Astrocyte of the hippocampus (primary cell): ENCODE data around the gene ESM1.
A peak's percentile ranks its signal among the peaks of the same experiment; 100 is the strongest.
"Not testable (repeated sequence)": the region's sequence is repeated elsewhere in the genome, so short reads cannot be mapped to it uniquely, and the experiment has no call there.

ENCODE experiments used
- DNase-seq: peaks from one replicate; pipeline ENCODE4 v3.0.0; 2011; ENCODE audit warnings: low read depth, low spot score

The ESM1 gene, protein sequence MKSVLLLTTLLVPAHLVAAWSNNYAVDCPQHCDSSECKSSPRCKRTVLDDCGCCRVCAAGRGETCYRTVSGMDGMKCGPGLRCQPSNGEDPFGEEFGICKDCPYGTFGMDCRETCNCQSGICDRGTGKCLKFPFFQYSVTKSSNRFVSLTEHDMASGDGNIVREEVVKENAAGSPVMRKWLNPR

DNA sequence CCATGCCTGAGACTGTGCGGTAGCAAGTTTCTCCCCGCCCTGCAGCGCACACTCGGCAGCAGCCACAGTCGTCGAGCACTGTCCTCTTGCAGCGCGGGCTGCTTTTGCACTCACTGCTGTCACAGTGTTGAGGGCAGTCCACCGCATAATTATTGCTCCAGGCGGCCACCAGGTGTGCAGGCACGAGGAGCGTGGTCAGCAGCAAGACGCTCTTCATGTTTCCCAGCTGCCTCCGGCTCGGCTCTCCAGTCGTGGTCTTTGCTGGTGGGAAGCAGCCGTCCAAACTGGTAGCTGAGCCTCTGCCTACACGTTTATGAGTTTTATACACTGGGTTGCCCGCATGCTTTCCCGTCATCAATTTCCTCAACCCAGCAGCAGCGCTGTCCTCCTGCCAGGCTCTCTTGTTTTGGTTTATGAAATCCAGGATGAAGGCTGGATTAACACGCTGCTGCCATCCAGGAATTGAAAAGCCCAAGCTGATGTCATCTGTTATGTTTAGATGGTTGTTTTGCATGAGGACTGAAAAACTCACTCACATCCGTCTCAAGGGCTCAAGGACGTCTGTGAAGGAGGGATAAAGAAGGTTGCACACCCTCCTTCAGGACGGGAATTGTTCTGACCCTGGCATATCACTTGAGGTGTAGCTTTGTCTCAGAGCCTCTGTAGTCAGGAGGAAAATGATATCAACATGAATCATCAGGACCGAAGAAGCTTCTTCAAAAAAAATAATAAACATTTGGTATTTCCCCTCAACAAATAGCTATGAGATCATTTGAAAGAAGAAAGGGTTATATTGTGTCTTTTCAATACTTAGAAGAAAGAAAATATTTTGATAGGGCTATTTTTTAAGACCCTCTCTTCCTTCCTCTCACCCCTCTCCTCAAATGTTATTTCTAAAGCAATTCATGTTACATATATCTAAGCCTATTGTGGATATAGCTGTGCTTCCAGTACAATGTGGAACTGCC is at the start of gene ESM1:
Gene ESM1 (minus strand): TSS at position 293 of the 968 bp plus-strand sequence. CDS start 76 bp downstream, at position 217.
- DNase-seq: peak; percentile 46

DNA sequence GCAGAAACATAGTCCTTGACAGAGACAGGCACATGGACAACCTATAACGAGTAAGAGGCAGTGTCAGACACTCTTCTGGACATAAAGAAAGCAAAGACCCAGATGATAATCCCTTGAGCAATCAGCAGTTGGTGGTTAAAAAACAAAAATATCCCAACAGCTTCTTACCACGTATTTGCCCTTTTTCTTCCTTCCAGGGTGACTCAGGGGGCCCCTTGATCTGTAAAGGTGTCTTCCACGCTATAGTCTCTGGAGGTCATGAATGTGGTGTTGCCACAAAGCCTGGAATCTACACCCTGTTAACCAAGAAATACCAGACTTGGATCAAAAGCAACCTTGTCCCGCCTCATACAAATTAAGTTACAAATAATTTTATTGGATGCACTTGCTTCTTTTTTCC is 48.2 kb upstream of the ESM1 start:
- peak; percentile 3 for DNase-seq

DNA sequence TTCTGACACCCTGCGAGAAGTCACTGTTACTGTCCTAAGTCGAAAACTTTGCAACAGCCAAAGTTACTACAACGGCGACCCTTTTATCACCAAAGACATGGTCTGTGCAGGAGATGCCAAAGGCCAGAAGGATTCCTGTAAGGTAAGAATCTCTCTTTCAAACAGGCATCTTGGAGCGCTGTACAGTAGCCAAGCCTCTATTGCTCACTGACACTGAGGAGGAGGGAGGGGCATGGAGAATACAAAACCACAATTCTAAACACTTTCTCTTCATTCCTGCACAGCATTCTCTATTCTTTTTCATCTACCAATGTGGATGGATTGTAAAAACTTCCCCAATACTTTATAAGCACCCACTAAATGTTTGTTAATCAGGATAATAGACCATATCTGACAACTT is 46.1 kb upstream of the ESM1 start:
- no peak for DNase-seq

DNA sequence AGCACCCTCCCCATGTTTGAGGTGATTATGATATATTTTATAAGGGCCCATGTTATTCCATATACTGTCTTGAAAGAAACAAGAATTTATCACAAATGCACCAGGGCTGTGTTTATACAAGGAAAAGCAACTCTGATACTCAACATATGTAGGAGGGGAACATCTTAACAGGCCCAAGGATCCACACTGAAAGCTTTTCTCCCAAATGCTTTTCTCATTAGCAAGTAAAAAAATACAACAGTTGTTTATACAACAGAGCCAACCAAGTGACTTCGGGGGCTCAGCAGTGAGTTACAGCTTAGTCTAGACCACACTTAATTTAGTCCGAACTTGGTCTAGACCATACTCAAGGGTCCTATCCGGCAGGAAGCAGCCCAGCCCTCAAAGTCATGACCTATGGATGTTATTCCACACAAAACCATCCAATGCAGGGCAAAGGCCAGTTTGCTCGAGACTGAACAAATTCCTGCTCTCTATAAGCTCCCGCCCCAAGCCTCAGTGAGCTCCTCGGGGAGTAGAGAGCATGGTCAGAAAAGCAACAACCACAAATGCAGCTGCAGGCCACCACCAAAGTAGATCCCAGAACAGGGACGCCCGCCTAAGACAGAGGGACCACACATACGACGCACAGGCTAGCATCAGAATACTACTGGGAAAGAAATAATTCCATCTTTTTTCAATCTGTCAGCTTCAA is 45.4 kb upstream of the ESM1 start:
- no peak for DNase-seq

DNA sequence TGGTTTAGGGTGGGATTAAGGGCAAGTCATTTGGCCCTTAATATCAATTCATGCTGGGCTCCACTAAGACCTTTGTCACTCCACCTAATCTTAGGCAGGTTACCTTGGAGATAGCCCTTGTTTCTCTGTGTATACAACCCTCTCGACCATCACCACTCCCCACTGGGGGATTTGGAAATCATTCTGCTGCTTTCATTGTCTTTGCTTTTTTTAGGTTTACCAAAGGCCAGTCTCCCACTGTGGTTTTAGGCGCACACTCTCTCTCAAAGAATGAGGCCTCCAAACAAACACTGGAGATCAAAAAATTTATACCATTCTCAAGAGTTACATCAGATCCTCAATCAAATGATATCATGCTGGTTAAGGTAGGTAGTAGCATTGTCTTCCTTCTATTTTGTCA is 44.8 kb upstream of the ESM1 start:
- DNase-seq: no peak

DNA sequence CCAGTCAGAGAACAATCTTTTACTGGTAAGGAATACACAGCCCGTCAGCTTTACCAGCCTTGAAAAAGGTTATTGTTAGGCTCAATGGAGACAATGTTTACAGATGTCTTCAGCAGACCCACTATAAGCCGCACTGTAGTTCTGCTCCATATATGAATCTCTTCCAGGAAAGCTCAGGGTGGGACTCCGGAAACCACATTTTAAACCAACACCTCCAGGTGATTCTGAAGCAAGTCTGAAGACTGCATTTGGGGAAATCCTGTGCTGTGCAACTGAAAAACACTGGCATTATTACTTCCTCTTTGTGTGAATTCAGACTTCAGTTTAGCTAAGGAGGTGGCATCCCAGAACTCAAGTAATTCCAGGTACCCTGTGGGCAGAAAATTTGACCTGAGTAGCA is 42.2 kb upstream of the ESM1 start:
- DNase-seq: no peak

DNA sequence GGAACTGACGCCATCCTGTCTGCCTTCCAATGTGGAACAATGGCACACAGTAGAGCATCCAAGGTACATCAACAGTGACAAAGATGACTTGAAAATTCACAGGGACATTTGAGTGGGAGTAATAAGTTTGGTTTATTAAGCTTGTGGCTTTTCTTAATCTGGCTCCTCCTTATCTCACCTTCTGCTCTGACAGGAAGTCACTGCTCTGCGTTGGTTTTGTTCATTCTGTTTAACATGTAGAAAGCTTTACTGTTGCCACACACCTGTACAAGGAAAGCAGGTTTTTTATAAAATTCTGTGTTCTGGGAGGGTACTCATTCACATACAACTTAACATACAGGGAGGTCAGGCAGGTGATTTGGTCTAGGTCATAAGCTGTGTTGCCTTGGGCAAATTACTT is 37.1 kb upstream of the ESM1 start:
- DNase-seq: no peak

DNA sequence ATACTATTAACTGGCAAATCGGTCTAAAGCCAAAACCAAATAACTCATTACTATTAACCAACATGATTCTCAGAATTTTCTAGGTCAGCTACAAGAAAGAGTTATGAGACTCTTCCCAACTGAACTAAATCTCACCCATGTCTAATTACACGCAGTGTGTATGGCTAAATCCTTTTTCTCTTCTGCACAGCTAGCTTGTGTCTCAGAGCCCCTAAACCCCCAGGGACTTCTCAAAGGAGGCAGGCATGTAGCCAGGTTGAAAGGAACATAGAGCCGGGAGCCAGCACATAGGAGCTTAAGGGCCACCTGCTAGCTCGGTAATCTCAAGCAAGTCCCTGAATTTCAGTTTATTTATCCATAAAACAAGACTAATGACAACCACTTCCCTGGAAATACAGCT is 36.4 kb upstream of the ESM1 start:
- DNase-seq: no peak

DNA sequence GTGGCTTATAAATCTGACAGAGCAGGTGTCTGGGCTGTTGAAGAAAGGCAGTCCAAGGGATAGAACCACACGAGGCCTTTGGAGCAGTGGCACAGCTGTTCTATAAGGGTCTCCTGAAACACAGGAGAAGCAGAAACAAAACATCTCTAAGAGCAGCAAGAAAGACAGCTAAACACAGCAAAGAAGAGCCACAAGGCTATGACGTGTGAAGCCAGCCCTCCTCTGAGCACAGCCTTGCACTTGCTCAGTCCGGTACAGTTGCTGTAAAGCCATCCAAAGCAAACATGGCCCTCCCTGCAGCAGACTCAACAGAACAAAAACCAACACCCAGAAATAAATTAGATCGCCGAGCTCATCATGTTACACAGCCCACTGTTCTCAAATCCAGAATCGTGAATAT is 36.0 kb upstream of the ESM1 start:
- DNase-seq: no peak

DNA sequence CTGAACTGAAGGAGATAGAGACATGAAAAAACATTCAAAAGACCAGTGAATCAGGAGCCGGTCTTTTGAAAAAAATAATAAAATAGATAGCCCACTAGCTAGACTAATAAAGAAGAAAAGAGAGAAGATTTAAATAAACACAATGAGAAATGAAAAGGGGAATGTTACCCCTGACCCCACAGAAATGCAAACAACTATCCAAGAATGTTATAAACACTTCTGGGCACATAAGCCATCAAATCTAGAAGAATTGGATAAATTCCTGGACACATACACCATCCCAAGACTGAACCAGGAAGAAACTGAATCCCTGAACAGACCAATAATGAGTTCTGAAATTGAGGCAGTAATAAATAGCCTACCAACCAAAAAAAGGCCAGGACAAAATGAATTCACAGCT is 24.8 kb upstream of the ESM1 start:
- DNase-seq: not testable (repeated sequence)

DNA sequence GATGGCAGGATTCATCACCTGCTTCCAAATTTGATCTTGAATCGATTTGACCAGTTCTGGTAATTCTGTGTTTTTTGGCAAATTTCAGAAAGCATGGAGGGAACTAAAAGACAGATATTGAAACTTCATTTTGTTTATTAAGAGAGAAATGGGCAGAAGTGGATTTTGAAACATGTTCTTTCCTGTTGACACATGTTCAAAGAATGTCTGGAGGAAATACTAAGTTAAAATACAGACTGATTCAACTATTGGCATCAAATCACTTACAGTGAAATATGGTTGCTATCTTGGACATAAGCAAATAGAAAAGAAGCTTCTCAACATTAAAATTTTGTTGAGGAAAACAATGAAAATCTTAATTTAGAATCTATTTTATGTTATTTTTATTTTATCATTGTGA is 19.3 kb upstream of the ESM1 start:
- no peak for DNase-seq

DNA sequence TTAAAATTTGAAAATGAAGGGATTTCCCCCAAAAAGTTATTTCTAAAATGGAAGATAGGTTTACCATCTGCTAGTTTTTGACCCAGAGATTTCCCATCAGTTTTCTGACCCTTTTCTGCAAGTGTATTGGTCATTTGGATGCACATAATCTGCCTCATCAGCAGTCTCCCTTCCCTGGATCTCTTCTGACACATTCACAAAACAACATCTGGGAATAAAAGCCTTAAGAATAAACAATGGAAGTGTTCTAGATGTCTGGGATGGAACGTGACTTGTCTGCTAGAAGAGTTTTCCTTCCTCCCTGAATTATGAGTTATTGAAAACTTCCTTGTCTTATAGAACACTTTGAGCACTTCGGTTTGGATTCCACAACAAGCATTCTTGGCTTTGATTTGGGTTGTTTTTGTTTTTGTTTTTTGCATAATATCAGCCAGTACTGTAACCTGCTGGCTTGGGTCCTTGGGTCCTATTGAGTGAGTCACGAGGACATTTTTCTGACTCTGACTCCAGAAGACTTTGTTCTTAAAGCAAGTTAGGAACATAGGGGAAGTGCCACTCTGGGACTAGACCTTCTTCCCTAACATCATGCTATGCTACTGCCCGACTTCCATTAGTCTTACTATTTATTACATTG is 18.2 kb upstream of the ESM1 start:
- DNase-seq: no peak

DNA sequence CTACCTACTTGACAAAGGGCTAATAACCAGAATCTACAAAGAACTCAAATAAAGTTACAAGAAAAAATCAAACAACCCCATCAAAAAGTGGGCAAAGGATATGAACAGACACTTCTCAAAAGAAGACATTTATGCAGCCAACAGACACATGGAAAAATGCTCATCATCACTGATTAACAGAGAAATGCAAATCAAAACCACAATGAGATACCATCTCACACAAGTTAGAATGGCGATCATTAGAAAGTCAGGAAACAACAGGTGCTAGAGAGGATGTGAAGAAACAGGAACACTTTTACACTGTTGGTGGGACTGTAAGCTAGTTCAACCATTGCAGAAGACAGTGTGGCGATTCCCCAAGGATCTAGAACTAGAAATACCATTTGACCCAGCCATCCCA is 16.8 kb upstream of the ESM1 start:
- DNase-seq: not testable (repeated sequence)

DNA sequence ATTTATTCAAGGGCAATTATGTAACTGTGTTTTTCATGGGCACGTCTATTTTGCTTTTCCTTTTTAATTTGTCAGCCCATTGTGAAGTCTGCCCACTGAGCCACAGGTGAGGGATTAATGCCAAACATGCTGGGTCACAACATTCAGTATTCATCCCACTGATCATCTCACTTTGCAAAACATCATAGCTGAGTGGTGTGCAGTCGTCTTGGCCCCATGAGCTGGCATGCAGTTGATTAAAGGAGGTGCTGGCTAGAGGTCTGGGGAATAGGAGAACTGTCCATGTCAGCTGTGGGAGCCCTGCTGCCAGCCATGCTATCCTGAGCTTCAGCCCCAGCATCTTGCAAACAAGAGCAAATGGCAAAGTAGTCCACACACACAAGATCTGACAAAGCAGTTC is 11.7 kb upstream of the ESM1 start:
- no peak for DNase-seq

DNA sequence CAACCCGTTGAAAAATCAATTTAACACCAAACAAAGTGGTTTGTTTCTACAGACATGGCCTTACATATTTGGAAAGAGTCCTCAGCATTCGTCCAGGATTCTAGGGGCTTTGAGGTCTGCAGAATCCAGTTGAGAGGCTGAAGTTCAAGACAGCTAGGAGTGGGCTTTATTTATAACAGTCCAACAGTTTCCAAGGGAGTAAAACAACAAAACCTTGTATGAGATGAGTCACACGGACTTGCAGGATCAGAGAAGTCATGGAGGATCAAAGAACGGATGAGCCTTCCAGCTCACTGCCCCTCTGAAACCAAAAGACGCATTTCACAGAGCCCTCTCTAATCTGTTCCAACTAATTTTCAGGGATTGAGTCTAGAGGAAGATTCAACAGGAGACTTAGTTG is 11.1 kb upstream of the ESM1 start:
- peak; percentile 20 for DNase-seq

DNA sequence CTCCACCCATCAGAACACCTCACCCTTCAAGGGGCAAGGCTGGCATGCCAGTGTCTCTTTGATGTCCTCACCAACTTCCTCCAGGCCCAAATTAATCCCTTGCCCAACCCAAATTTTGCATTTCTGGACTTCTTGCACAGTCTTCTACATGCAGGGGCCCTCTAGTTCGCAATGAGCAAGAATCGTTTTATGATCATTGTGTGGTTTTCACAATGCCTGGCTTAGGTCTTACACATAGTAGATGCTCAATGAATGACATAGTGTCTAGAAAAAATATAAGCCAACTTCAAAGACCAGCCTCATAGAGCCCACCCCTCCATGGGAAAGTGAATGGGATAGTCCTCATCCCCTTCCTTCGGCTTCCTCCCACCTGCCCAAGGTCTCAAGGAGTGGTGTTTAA is 9.8 kb upstream of the ESM1 start:
- DNase-seq: no peak

DNA sequence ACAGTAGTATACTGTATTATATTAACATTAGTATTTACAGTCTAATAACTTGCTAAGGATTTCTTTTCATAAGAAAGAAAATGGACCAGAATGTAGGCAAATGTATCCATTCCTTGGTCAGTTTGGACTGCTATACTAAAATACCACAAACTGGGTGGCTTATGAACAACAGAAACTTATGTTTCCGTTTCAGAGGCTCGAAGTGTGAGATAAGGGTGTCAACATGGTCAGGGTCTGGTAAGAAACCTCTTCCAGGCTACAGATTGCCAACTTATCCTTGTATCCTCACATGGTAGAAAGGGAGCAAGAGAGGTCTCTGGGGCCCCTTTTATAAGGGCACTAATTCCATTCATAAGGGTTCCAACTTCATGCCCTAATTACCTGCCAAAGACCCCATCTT is 9.2 kb upstream of the ESM1 start:
- no peak for DNase-seq

DNA sequence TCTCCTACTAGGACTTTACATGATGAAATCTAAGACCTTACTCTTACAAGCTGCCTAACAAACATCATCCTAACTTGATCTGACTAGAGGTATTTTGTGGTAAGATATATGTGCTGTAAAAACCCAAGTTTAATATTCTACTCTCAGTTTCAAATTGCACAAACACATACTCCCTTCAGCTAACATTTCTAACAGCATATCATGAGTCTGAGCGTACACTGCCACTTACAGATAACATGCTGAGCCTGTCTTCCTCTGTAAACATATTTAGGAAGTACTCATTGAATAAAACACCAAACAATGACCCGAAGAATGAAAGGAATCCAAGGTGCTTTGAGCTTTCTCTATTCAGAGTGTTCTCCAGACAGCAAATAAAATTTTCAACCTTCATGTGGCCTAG is 7.9 kb upstream of the ESM1 start:
- peak; percentile 16 for DNase-seq

DNA sequence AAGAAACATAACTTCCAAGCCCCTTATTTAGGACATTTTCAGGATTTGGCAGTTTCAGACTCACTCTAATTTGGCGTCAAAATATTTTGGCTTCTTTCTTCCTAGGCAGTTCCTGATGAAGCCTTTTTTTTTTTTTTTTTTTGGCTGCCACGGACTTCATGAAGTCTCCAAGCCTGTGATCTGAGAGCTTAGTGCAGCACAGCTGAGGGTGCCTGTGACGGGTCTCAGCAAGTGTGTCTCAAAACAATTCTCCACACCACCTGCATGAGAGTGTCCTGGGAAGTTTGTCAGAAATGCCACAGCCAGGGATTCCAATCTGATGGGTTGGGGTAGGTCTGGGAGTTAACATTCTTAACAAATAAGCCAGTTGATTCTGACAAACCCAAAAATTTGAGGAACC is 6.0 kb upstream of the ESM1 start:
- no peak for DNase-seq

DNA sequence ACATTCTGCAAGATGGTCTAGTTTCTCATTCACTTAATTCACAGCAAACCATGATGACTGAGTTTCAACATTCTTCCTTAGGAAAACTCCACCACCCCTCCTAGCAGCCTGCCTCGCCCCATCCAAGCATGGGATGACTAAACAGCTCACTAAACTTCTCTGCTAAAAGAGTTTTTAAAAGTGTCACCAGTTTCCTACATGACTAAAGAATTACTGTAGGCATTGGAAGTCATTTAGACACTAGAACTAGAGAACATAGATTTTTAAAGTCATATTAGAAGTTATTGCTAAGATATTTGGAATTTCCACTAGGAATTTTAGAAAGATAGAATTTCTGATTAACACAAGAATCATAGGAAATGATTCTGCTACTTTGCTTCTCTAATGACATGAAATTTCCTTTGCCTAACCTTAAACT is 5.5 kb upstream of the ESM1 start:
- peak; percentile 52 for DNase-seq

DNA sequence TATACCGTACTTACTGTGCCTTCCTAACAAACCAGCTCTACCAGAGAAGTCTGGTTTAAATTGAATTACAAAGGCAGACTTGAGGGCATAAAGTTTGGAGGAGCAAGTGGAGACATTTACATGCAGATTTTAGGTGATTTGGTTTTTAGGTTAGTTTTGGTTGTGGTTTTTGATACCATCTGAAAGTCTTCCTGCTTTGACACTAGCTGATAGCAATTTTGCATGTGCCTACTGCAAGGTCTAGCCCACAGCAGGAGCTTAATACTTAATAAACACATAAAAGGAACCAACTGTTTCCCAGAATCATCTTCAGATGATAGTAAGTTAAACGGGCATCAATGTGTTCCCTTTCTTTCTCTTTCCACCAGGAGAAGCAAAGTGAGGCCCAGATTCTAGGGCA is 3.4 kb upstream of the ESM1 start:
- no peak for DNase-seq

DNA sequence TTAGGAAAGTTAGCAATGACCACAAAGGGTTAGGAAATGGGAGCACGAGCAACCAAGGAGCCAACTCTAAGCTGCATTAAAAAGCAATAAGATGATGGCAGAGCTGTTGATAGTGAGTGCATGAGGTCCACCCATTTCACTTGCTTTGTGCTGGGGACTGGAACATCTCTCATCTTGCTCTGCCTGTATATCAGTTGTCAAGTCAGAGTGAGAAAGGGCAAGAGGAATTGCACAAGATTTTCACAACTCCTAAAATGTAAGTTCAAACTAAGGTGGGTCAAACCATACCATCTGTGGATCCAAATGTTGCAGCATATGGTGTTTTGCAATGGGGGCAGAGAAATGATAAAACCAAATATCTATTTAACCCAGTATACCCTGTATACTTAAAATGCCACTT is 2.8 kb upstream of the ESM1 start:
- no peak for DNase-seq
